NCI-H1048 (cell line): ENCODE results near the gene C2orf68.
"Not testable (repeated sequence)": the region's sequence is repeated elsewhere in the genome, so short reads cannot be mapped to it uniquely, and the experiment has no call there.

Source experiments
- DNase-seq: peaks from one replicate; lab custom pipeline; 2025; lab: John Stamatoyannopoulos, UW

Gene C2orf68

DNA sequence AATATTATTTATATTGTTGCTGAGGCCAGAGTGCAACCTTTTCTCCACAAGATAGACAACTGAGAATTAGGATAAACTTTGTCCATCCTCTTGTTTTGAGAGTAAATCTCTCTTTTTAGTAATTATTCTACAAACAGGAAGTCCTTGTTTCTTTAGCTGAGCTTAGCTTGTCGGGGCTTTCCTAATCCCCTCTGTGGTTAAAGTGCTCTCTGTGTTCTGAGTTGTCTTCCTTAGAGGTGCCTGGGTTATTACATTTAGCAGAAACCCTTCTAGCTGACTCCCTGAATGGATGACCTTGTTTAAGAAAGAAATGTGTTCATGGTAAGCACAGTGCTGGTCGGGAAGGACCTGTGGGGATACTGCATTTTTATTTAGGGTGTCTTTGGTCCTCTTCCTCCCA lies 16.8 kb upstream of the C2orf68 start:
- DNase-seq = no peak

DNA sequence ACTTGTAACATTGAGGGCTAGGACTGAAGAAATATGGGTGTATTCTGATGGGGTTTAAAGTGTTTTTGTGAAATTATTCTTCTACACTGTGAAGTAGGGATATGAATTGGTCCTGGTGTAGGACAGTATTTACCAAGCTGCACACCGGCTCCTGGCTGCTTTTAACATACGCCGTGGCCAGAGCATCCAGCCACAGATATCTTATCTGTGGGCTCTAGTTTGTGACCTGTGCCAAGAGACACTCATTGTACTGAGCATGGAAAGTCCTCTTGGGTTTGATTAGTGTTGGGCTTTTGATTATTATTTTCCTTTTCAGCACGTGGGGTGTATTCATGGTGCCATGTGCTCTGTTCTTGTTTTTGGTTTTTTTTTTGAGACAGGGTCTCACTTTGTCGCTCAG lies 12.1 kb upstream of the C2orf68 start:
- DNase-seq = no peak

GRCh38 chr2:85621338-85621737 lies 9.5 kb upstream of the C2orf68 start:
- DNase-seq = no peak

DNA sequence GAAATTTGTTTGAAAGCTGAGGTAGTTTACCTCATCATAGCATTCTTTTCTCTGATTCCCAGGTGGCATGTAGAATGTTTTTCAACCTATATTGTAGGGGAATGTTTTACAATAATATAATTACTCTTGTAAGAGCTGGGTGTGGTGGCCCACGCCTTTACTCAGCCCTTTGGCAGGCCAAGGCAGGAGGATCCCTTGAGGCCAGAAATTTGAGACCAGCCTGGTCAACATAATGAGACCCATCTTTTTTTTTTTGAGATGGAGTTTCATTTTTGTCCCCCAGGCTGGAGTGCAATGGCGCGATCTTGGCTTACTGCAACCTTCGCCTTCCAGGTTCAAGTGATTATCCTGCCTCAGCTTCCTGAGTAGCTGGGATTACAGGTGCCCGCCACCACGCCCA lies 7.8 kb upstream of the C2orf68 start:
- DNase-seq = no peak

- DNase-seq = not testable (repeated sequence)
Measured at GRCh38 chr2:85617723-85618122, 5.9 kb upstream of the C2orf68 start.

- no peak for DNase-seq
Measured at GRCh38 chr2:85615413-85615728, 3.5 kb upstream of the C2orf68 start.

- DNase-seq = not testable (repeated sequence)
Measured at GRCh38 chr2:85614757-85615156, 2.9 kb upstream of the C2orf68 start.

DNA sequence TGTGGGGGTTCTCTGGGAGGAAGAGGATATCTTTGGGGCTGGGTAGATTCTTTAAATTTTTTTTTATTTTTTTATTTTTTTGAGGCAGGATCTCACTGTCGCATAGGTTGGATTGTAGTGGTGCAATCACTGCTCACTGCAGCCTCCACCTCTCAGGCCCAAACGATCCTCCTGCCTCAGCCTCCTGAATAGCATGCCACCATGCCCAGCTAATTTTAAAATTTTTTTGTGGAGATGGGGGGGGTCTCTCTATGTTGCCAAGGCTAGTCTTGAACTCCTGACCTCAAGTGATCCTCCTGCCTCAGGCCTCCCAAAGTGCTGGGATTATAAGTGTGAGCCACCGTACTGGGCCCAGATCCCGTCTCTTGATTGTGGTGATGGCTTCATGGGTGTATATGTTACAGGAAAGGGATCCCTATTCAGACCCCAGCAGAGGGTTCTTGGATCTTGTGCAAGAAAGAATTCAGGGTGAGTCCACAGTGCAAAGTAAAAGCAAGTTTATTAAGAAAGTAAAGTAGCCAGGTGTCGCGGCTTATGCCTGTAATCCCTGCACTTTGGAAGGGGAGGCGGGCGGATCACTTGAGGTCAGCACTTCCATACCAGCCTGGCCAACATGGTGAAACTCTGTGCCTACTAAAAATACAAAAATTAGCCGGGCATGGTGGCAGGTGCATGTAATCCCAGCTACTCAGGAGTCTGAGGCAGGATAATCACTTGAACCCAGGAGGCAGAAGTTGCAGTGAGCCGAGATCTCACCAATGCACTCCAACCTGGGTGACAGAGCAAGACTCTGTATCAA lies 2.0 kb upstream of the C2orf68 start:
- no peak for DNase-seq

- DNase-seq = no peak
Measured at GRCh38 chr2:85611217-85611704, 605 bp downstream of the C2orf68 start.

GRCh38 chr2:85607268-85608215 lies 4.3 kb downstream of the C2orf68 start:
- no peak for DNase-seq

DNA sequence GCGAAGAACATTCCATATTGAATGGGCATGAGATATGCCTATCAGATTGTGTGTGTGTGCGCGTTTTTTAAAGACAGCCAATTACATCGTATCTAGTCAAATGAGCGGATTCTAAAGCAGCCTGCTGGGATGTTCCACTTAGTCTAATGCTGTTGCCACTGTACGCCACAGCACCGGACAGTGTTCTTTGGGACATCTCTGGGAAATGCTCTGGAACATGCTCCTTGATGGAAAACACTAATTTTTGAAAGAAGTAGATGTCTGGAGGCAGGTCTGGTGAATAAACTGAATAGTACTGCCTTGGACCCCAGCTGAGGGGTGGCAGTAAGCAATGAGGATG lies 5.8 kb downstream of the C2orf68 start:
- DNase-seq = no peak

DNA sequence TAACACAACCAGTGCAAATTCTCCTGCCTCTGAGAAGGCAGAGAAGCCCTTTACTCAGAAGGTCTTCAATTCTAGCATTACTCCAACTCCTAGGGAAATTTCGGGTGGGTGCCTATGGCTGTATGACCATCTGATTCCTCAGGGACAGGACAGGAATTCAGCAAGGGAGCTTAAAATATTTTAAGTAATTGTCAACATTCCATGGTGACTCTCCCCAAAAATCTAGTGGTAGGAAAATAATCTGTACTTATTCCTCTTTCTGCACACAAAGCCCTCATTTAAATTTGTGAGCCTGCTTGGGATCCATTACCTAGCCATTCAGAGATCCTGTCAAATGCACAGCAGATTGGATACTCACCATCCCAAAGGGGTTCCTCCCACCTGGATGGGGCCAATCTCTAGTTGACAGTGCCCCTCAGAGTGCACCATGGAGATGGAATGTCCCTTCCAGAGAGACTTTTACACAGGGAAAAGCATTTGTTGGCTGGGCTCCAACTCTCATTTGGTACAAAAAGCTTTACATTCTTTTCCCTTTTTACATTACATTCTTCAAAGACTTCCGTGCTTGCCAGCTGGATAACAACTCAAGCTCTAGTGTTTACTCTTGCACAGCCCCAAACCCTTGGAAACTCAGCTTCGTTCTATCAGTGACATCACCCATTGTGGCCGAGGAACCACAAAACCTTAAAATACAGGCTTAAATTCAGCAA lies 6.3 kb downstream of the C2orf68 start:
- DNase-seq = no peak

DNA sequence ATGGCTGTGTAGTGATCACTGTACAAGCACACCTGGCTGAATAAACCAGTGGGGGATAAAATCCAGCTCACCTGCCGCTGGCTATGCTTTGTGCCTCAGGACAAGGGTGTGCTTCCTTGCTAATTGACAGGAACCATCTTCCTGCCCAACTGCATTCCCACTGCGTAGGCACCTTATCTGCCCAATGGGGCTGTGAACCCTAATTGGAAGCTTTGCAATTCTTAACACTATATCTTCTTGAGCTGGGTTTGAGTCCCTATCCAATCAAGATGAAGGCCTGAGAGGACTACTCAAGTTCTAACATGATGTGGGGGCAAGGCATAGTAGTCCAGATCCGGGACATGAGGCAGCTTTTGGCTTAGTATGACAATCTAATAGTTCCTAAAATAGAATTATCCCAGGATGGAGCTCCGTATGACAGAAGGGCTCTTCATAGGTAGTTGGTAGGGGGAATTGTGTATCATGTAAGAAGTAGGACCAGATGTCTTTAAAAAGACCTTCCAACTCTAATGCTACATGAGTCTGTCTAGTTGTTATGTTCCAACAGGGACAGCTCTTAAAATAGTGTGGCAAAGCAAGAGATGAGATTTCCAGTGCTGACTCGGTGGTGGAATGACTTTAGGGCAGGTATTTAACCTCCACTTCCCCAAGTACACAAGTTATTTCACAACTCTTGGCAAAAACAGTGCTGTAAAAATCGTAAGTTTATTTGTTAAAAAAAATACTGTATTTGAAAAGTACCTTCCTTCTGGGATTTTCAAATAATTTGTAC lies 7.1 kb downstream of the C2orf68 start:
- no peak for DNase-seq

DNA sequence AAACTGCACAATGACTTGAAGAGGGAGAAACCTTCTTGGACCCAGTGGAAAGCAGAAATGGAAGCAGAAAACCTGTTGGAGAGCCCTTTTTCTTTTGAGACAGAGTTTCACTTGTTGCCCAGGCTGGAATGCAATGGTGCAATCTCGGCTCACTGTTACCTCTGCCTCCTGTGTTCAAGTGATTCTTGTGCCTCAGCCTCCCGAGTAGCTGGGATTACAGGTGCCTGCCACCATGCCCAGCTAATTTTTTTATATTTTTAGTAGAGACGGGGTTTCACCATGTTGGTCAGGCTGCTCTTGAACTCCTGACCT lies 7.8 kb downstream of the C2orf68 start:
- not testable (repeated sequence) for DNase-seq

DNA sequence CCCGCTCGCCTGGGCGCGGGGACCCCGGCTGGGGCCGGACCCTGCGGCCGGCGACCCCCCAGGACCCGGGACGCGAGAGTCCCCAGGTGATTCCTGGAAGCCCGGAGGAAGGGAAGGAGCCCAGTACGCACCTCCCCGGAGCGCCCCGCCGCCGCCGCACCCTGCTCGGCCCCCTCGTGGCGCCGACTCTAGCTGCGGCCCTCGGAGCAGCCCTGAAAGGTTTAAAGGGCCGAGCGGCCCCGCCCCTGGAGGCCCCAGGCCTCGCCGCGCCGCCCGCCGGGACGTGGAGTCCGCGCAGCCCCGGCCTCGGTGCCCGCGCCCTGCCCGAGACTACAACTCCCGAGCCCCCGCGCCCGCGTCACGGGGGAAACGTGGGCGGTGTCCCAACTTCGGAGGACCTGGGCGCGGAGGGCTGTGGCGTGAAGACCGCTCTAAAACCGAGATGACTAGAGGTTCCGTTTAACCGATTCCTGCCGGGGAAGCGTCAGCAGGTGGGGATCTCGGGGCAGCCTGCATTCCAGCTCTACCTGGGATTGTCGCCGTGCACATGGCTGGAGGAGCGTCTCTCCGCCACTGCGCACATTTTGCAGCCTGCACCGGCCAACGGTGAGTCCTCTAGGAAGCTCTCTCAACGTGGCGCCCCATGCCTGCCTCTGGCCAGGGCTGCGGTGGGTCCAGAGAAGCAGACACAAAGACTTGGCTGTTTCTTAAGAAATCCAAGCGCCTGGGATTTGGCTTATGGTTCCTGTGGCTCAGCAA lies 9.2 kb downstream of the C2orf68 start, which contains the start of gene TMEM150A:
TSS of gene TMEM150A (minus strand) at position 223 of the 759 bp plus-strand sequence. CDS start 750 bp downstream, outside the sequence.
- DNase-seq = peak; percentile 72

DNA sequence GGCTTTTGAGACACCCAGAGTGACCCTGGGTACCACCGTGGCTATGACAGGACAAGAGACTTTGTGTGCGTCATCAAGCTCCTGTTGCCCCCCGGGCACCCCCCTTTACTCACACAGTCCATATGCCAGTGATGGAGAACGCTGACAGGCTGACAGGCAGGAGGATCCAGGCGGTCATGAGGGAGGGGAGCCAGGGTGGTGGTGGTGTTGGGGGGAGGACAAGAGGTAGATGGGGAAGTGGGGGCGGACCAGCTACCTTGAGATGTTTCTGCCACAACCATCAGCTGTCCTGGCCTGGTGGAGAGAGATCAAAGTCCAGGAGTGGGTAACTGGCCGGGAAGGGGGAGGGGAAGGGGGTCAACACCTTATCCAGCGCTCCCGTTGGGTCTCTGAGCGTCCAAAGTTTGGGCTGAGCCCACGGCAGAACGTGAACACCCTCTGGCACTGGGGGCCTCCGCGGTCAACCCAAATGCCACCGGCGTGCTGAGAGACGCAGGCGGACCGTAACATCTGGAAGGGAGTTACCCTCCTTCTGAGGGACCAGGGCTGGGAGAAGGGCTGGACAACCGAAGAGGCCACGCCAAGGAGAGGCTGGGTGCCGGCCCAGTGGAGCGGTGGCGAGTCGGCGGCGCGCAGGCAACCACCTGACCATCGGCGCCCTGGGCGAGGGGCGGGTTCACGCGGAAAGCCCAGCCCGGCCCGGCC lies 9.9 kb downstream of the C2orf68 start:
- DNase-seq = no peak

- DNase-seq = no peak
Measured at GRCh38 chr2:85600951-85601770, 10.7 kb downstream of the C2orf68 start.

- DNase-seq = no peak
Measured at GRCh38 chr2:85600235-85600575, 11.7 kb downstream of the C2orf68 start.

DNA sequence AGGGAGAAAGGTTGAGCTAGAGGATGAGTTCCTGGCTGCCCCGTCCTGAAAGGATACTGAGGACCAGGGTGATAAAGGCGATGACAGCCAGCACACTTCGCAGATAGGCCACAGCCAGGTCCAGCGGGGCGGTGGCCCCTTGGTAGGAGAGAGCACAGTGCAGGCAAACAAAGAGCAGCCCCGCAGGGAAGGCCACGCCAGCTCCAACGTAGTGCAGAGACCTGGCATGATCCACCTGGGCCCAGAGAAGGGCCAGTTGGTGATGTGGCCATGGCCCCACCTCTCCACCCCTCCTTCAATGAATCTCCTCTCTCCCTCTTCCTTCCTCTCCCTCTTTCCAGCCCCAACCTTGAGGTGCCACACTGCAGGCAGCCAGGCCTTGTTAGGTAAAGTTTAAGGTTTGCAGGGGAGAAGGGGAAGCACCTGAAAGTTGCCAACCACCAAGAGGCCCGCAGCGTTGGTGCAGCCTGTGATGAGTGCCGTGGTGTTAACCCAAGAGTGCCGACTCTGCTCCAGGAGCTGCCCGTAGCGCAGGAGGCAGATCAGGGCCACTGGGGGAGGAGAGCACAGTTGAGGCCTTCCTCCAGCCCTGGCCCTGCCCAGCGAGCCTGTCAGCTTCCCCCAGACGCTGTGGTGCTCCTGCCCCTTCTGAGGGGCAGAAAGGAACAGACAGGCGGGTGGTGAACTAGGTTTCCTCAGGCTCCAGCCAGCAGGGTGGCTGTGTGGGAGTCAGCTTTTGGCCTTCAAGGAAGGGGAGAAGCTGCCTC lies 12.2 kb downstream of the C2orf68 start:
- no peak for DNase-seq
